HG02840 (cell line): ENCODE results near the gene VCAN.

ENCODE experiments used
- ATAC-seq: cut with Tn5 transposase; IDR thresholded peaks from one replicate; pipeline ENCODE4 v1.9.1; 2021; ENCODE audit warnings: mild to moderate bottlenecking, moderate library complexity, moderate number of reproducible peaks; ENCODE audit not compliant: unreplicated experiment, low FRiP score

VCAN gene

GRCh38 chr5:83464261-83464660 lies 7.3 kb upstream of the VCAN start:
- ATAC-seq: no peak

GRCh38 chr5:83467371-83468035 lies 4.0 kb upstream of the VCAN start:
- no peak for ATAC-seq

- ATAC-seq: no peak
Measured at GRCh38 chr5:83469075-83469474, 2.5 kb upstream of the VCAN start.

- no peak for ATAC-seq
Measured at GRCh38 chr5:83470526-83471404, 779 bp upstream of the VCAN start.

GRCh38 chr5:83472213-83472507 lies 616 bp downstream of the VCAN start:
- no peak for ATAC-seq

GRCh38 chr5:83472508-83473345 lies 1.2 kb downstream of the VCAN start:
- ATAC-seq: peak; percentile 43

- peak; percentile 69 for ATAC-seq
Measured at GRCh38 chr5:83473346-83474160, 2.0 kb downstream of the VCAN start.

GRCh38 chr5:83474161-83474796 lies 2.7 kb downstream of the VCAN start:
- no peak for ATAC-seq

- ATAC-seq: no peak
Measured at GRCh38 chr5:83474991-83475390, 3.4 kb downstream of the VCAN start.

- no peak for ATAC-seq
Measured at GRCh38 chr5:83475391-83475863, 3.9 kb downstream of the VCAN start.

GRCh38 chr5:83475935-83476814 lies 4.6 kb downstream of the VCAN start:
- ATAC-seq: no peak

- no peak for ATAC-seq
Measured at GRCh38 chr5:83482961-83483360, 11.4 kb downstream of the VCAN start.

- ATAC-seq: no peak
Measured at GRCh38 chr5:83484294-83484693, 12.8 kb downstream of the VCAN start.

- ATAC-seq: no peak
Measured at GRCh38 chr5:83485842-83486241, 14.3 kb downstream of the VCAN start.

- ATAC-seq: no peak
Measured at GRCh38 chr5:83487155-83487554, 15.6 kb downstream of the VCAN start.

- ATAC-seq: no peak
Measured at GRCh38 chr5:83488271-83488670, 16.7 kb downstream of the VCAN start.

GRCh38 chr5:83488821-83489220 lies 17.3 kb downstream of the VCAN start:
- ATAC-seq: no peak

- ATAC-seq: no peak
Measured at GRCh38 chr5:83490203-83490602, 18.7 kb downstream of the VCAN start.

GRCh38 chr5:83492331-83492730 lies 20.8 kb downstream of the VCAN start:
- ATAC-seq: no peak
